Measurements from ENCODE around the gene CELF4.

The CELF4 gene

GRCh38 chr18:37341016-37341415 lies 224.6 kb downstream of the CELF4 start:
- no peaks in the 10 kb centered on the region for H3K9me3 ChIP-seq (ENCODE audit: control insufficient read depth, low read depth, low read length)
- no peak overlapping the region for H3K27ac ChIP-seq (ENCODE audit: low read length)
- no peaks in the 10 kb centered on the region for H3K4me1 ChIP-seq (ENCODE audit: control insufficient read depth, low read depth, low read length)
- H3K27me3 ChIP-seq (ENCODE audit: control insufficient read depth, insufficient read depth, low read length) = peaks cover 7% of the 10 kb centered on the region
- H3K4me3 ChIP-seq (ENCODE audit: low read length) = no peak overlapping the region
- H3K36me3 ChIP-seq (ENCODE audit: control insufficient read depth, low read depth, low read length) = no peaks in the 10 kb centered on the region
- no peak overlapping the region for H3K9ac ChIP-seq (ENCODE audit: low read length)

- Histone ChIP-seq H3K4me1 (ENCODE audit: control insufficient read depth, low read depth, low read length) (no peaks in the 10 kb centered on the region), H3K9ac (ENCODE audit: low read length) (no peak overlapping the region), H3K4me3 (ENCODE audit: low read length) (no peak overlapping the region), H3K27ac (ENCODE audit: low read length) (no peak overlapping the region), H3K9me3 (ENCODE audit: control insufficient read depth, low read depth, low read length) (no peaks in the 10 kb centered on the region), H3K27me3 (ENCODE audit: control insufficient read depth, insufficient read depth, low read length) (peaks cover 7% of the 10 kb centered on the region), H3K36me3 (ENCODE audit: control insufficient read depth, low read depth, low read length) (no peaks in the 10 kb centered on the region)
These were observed 225.8 kb downstream of the CELF4 start for GRCh38 chr18:37339701-37340215.

- H3K4me1 ChIP-seq (ENCODE audit: control insufficient read depth, low read depth, low read length) = no peaks in the 10 kb centered on the region
- H3K4me3 ChIP-seq (ENCODE audit: low read length) = no peak overlapping the region
- H3K9me3 ChIP-seq (ENCODE audit: control insufficient read depth, low read depth, low read length) = no peaks in the 10 kb centered on the region
- H3K36me3 ChIP-seq (ENCODE audit: control insufficient read depth, low read depth, low read length) = no peaks in the 10 kb centered on the region
- no peak overlapping the region for H3K27ac ChIP-seq (ENCODE audit: low read length)
- H3K27me3 ChIP-seq (ENCODE audit: control insufficient read depth, insufficient read depth, low read length) = no peaks in the 10 kb centered on the region
- no peak overlapping the region for H3K9ac ChIP-seq (ENCODE audit: low read length)
These were observed 228.9 kb downstream of the CELF4 start for GRCh38 chr18:37336568-37337285.

GRCh38 chr18:37335409-37335736 lies 230.2 kb downstream of the CELF4 start:
- no peaks in the 10 kb centered on the region for H3K9me3 ChIP-seq (ENCODE audit: control insufficient read depth, low read depth, low read length)
- no peaks in the 10 kb centered on the region for H3K4me1 ChIP-seq (ENCODE audit: control insufficient read depth, low read depth, low read length)
- no peaks in the 10 kb centered on the region for H3K27me3 ChIP-seq (ENCODE audit: control insufficient read depth, insufficient read depth, low read length)
- no peak overlapping the region for H3K9ac ChIP-seq (ENCODE audit: low read length)
- H3K36me3 ChIP-seq (ENCODE audit: control insufficient read depth, low read depth, low read length) = no peaks in the 10 kb centered on the region
- no peak overlapping the region for H3K27ac ChIP-seq (ENCODE audit: low read length)
- no peak overlapping the region for H3K4me3 ChIP-seq (ENCODE audit: low read length)

- Histone ChIP-seq H3K4me3 (ENCODE audit: low read length) (no peak overlapping the region), H3K27ac (ENCODE audit: low read length) (no peak overlapping the region), H3K4me1 (ENCODE audit: control insufficient read depth, low read depth, low read length) (no peaks in the 10 kb centered on the region), H3K27me3 (ENCODE audit: control insufficient read depth, insufficient read depth, low read length) (no peaks in the 10 kb centered on the region), H3K9me3 (ENCODE audit: control insufficient read depth, low read depth, low read length) (no peaks in the 10 kb centered on the region), H3K36me3 (ENCODE audit: control insufficient read depth, low read depth, low read length) (no peaks in the 10 kb centered on the region), H3K9ac (ENCODE audit: low read length) (no peak overlapping the region)
These were observed 230.8 kb downstream of the CELF4 start for GRCh38 chr18:37334631-37335408.

DNA sequence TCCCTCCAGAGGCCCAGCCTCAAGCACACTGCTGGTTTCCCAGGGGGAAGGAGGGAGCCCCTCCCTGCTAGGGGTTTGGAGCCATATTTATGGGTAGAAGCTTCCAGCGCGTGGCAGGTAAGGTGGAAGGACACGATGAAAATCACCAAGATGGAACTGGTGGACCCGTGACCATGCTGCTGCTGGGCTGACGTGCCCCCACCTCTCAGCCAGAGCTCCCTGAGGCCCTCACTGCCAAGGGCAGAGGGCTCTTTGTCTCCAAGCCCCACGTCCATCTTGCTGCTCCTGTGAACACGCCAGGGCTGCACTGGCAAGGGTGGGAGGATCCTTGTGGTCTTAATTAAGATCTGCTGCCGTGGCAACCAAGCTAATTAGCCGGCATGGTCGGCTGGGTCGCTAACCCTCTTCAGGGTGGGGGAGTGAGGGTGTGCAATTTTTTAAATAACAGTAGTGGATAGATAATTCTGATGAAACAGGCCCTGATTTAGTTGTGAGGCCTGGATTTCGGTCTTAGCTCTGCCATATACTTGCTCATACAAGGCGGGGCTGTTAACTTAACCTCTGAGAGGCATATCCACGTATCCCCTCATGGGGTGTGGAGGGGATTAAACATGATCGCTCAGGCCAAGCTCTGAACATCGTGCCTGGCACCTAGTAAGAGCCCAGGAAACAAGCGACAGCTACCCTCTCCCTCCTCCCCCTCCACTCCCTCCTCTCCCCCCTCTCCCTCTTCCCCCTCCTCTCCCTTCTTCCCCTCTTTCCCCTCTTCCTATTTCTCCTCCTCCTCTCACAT lies 232.8 kb downstream of the CELF4 start:
- Histone ChIP-seq H3K36me3 (ENCODE audit: control insufficient read depth, low read depth, low read length) (no peaks in the 10 kb centered on the region), H3K9me3 (ENCODE audit: control insufficient read depth, low read depth, low read length) (no peaks in the 10 kb centered on the region), H3K4me1 (ENCODE audit: control insufficient read depth, low read depth, low read length) (no peaks in the 10 kb centered on the region), H3K27me3 (ENCODE audit: control insufficient read depth, insufficient read depth, low read length) (no peaks in the 10 kb centered on the region), H3K4me3 (ENCODE audit: low read length) (no peak overlapping the region), H3K9ac (ENCODE audit: low read length) (no peak overlapping the region), H3K27ac (ENCODE audit: low read length) (no peak overlapping the region)

GRCh38 chr18:37332219-37332618 lies 233.4 kb downstream of the CELF4 start:
- H3K4me3 ChIP-seq (ENCODE audit: low read length) = no peak overlapping the region
- H3K4me1 ChIP-seq (ENCODE audit: control insufficient read depth, low read depth, low read length) = no peaks in the 10 kb centered on the region
- H3K27ac ChIP-seq (ENCODE audit: low read length) = no peak overlapping the region
- H3K9ac ChIP-seq (ENCODE audit: low read length) = no peak overlapping the region
- H3K36me3 ChIP-seq (ENCODE audit: control insufficient read depth, low read depth, low read length) = no peaks in the 10 kb centered on the region
- H3K27me3 ChIP-seq (ENCODE audit: control insufficient read depth, insufficient read depth, low read length) = no peaks in the 10 kb centered on the region
- H3K9me3 ChIP-seq (ENCODE audit: control insufficient read depth, low read depth, low read length) = no peaks in the 10 kb centered on the region

GRCh38 chr18:37330173-37330572 lies 235.4 kb downstream of the CELF4 start:
- no peaks in the 10 kb centered on the region for H3K27me3 ChIP-seq (ENCODE audit: control insufficient read depth, insufficient read depth, low read length)
- H3K36me3 ChIP-seq (ENCODE audit: control insufficient read depth, low read depth, low read length) = no peaks in the 10 kb centered on the region

DNA sequence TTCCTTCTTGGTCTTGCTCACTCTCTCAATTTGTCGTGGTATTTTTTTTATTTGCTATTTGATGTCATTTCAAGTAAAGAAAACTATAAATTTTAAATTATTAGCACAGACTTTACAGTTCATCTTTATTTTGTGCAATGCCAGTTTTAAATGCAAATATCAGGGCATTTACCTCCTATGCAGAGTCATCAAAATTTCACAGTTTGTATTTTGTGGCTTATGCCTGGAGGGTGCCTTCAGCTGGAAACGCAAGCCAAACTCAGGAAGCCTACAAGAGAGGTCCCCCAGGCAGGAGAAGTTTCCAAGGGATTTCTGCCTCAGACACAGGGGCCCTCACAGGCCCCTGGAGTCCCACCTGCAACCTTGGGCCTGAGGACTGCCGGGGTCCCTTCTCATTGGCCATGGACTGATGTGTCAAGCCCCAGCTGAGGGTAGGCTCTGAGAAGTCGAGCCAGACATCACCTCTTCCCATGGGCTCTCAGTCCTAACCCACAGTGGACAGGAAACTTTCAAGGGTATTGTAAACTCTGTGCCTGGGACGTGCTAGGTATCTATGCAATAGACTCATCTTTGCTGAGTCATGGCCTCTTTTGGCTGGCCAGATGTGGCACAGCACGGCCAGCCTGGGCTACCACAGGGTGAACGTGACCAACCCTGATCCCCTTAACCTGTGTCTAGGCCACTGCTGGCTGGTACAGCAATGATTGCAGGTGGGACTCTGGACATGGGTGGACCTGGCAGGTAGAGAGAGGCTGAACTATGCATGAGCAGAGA lies 236.5 kb downstream of the CELF4 start:
- Histone ChIP-seq H3K36me3 (ENCODE audit: control insufficient read depth, low read depth, low read length) (no peaks in the 10 kb centered on the region), H3K27me3 (ENCODE audit: control insufficient read depth, insufficient read depth, low read length) (no peaks in the 10 kb centered on the region), H3K9ac (ENCODE audit: low read length) (no peak overlapping the region), H3K27ac (ENCODE audit: low read length) (no peak overlapping the region), H3K4me1 (ENCODE audit: control insufficient read depth, low read depth, low read length) (no peaks in the 10 kb centered on the region), H3K4me3 (ENCODE audit: low read length) (no peak overlapping the region), H3K9me3 (ENCODE audit: control insufficient read depth, low read depth, low read length) (no peaks in the 10 kb centered on the region)

More at GRCh38 chr18:37330173-37330572, 235.4 kb downstream of the CELF4 start:
- Histone ChIP-seq H3K9ac (ENCODE audit: low read length) (no peak overlapping the region), H3K4me1 (ENCODE audit: control insufficient read depth, low read depth, low read length) (no peaks in the 10 kb centered on the region), H3K9me3 (ENCODE audit: control insufficient read depth, low read depth, low read length) (no peaks in the 10 kb centered on the region), H3K4me3 (ENCODE audit: low read length) (no peak overlapping the region), H3K27ac (ENCODE audit: low read length) (no peak overlapping the region)

- Histone ChIP-seq H3K27ac (ENCODE audit: low read length) (no peak overlapping the region), H3K9me3 (ENCODE audit: control insufficient read depth, low read depth, low read length) (no peaks in the 10 kb centered on the region), H3K27me3 (ENCODE audit: control insufficient read depth, insufficient read depth, low read length) (no peaks in the 10 kb centered on the region), H3K4me1 (ENCODE audit: control insufficient read depth, low read depth, low read length) (no peaks in the 10 kb centered on the region), H3K36me3 (ENCODE audit: control insufficient read depth, low read depth, low read length) (no peaks in the 10 kb centered on the region), H3K4me3 (ENCODE audit: low read length) (no peak overlapping the region), H3K9ac (ENCODE audit: low read length) (no peak overlapping the region)
These were observed 238.5 kb downstream of the CELF4 start for GRCh38 chr18:37327063-37327577.

All from iPS-18a (cell line).